Right forelimb (tissue), 1 donor: ENCODE data around the gene DIP2C.
"Not testable (repeated sequence)": the region's sequence is repeated elsewhere in the genome, so short reads cannot be mapped to it uniquely, and the experiment has no call there.

Experiments
- DNase-seq: peaks from one replicate; pipeline ENCODE4 v3.0.0-alpha.2; 2018

Gene DIP2C

GRCh38 chr10:547591-548081 is 141.8 kb downstream of the DIP2C start:
- DNase-seq: no peak

DNA sequence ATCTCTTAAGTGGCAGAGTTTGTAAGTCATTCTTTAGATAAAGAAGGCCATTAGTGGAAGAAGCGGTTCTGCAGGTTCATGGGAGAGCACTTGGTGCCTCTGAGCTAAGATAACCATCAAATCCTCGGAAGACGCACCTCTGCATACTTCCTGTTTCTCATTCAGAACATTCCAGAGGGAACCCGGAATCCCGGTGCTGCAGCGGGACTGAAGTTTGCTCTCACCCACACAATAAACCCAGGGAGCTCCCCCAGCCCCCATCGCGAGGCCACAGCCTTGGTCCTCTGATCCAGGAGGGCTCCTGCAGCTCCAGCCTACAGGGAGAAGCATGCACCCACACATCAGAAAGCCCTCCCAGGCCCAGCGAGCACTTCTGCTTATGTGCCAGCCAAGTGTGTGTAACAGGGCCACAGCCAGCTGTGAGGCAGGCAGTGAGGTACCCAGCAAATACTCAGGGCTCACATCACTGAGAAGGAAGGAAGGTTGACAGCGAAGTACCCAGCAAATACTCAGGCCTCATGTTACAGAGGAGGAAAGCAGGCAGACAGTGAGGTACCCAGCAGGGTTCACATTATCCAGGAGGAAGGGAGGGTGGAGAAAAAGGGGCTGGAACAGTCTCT is 142.4 kb downstream of the DIP2C start:
- DNase-seq: no peak

GRCh38 chr10:546451-546850 is 143.0 kb downstream of the DIP2C start:
- DNase-seq: no peak

DNA sequence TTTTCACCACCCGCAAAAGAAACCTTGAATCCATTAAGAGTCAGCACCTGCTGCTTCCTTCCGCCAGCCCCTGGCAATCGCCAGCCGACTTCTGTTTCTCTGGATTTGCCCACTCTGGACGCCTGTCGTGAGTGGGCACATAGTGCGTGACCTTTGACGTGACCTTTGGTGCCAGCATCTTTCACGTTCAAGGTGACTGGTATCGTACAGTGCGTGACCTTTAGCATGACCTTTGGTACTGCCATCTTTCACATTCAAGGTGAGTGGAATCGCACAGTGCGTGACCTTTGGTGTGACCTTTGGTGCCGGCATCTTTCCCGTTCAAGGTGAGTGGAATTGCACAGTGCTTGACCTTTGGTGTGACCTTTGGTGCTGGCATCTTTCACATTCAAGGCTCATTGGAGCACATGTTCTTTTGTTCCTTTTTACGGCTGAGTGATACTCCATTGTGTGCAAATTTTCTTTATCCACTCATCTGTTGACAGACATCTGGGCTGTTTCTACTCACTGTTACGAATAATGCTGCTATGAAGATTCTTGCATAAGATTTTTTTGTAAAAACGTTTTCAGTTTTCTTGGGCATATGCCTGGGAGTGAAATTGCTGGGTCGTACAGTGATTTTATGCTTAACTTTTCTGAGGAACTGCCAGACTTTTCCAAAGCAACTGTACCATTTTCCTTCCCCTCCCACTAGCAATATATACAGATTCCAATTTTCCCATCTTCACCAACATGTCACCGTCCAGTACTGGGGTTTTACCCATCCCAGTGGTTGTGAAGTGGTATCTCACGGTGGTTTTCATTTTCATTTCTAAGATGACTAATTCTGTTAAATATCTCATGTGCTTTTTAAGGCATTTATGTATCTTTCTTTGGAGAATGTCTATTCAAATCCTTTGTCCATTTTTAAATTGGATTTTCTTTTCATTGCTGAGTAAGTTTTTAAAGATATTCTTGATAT is 145.3 kb downstream of the DIP2C start:
- no peak for DNase-seq

GRCh38 chr10:543131-543530 is 146.3 kb downstream of the DIP2C start:
- no peak for DNase-seq

- no peak for DNase-seq
Measured at GRCh38 chr10:541750-542371, 147.6 kb downstream of the DIP2C start.

GRCh38 chr10:541041-541440 is 148.4 kb downstream of the DIP2C start:
- DNase-seq: no peak

DNA sequence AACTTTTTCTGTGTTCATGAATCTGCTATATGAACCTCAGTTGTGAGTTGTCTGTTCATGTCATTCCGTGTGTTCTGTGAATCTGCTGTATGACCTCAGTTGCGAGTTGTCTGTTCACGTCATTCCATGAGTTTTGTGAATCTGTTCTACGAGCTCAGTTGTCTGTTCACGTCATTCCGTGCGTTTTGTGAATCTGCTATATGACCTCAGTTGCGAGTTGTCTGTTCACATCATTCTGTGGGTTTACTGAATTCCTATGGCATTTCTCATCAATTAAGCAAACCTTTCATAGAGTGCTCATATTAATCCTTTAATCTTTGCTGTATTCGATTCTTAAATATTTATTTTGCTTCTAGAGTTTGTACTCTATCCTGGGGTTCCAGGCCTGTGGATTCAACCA is 150.6 kb downstream of the DIP2C start:
- no peak for DNase-seq

- DNase-seq: no peak
Measured at GRCh38 chr10:536935-537334, 152.5 kb downstream of the DIP2C start.

DNA sequence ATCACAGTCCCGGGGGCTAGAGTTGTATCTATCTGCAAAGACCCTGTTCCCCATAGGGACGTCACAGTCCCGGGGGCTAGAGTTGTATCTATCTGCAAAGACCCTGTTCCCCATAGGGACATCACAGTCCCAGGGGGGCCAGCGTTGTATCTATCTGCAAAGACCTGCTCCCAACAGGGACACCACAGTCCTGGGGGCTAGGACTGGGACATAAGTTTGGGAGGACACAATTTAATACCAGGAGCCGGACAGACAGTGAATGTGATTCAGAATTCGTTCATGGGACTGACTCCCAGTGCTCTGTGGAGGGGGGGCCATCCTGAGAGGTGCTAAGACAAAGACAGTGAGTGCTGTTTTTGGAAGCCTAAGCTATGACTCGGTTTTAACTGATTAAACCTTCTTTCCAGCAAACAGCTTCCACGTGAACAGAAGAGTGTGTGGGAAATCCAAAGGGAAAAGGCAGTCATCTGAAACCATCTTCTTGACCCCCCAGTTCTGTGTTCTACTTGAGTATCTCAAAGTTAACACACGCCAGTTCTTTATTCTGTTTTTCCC is 153.0 kb downstream of the DIP2C start:
- DNase-seq: no peak

- DNase-seq: no peak
Measured at GRCh38 chr10:535952-536351, 153.5 kb downstream of the DIP2C start.

DNA sequence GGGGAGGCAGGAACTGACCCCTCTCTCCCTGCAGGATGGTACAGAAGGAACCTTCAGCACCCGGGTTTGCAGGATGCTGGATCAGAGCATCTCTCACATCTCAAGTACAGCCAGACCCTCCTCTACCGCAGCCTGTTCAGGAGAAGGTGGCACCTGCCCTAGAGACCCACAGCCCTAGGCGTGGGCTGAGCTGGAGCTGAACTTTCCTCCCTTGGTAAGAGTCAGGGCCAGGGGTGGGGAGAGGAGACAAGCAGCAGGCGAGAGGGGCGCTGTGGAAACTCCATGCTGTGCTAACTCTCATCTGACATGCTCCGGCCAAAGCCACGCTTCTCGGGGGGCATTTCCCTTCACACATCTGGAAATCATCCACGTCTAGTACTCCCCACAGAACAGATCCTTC is 154.4 kb downstream of the DIP2C start:
- no peak for DNase-seq

DNA sequence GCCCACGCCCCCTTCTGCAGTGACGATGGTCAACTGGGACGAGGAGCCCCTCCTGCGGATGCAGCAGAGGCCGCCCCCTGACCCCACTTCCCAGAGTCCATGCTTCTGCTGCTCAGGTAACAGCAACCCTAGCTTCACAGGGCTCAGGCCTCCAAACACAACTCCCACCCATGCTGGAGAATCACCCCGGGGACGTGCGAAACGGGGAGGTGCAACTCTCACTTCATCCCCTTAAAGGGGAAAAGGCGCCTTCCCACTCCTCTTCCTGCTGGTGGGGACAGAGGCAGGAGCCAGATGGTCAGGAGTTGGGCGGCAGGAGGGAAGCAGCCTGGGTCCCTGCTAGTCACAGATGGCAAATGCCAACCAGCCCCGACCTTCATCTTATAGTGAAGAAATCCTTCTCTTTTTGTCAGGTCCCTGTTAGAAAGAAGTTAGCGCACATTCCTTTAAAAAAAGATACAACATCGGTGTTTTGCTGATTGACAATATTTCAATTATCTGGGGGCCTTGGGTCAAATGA is 155.4 kb downstream of the DIP2C start:
- DNase-seq: no peak

GRCh38 chr10:533611-534010 is 155.9 kb downstream of the DIP2C start:
- no peak for DNase-seq

DNA sequence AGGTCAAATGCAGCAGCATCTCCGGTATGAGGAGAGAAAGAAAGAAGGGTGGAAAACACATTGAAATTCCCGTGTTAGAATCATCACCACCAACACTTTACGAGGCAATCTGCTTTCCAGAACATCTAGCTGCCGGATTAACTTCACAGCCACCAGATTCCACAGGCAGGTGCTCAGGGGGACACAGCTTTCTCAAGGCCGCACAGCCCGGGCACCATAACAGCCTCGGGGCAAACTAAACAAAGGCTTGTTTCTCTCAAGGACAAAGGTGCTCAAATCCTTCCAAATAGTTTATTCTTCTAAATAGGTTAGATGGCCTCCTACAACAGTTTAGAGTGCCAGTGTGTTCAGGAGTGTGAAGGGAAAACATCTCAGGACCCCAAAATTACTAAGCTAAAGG is 156.3 kb downstream of the DIP2C start:
- DNase-seq: no peak

GRCh38 chr10:532331-532730 is 157.1 kb downstream of the DIP2C start:
- DNase-seq: not testable (repeated sequence)

GRCh38 chr10:531541-531940 is 157.9 kb downstream of the DIP2C start:
- no peak for DNase-seq

DNA sequence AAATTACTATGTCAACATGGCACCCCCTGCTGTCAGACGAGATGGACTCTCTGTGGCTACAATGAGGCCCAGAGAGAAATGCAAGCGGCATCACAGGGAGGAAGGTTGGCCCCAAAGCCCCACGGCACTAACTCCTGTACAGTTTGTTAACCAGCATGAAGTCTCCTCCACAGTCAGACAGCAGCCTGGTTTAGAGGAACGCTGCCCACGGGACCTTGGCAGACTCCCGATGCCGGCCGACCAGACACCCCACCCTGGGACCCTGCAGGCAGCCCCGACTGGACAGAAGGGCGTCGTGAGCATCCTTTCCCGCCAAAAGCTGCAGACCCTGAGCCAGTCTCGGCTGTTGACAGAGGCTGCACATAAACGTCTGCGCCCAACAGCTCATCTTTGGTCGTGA is 158.8 kb downstream of the DIP2C start:
- no peak for DNase-seq

- no peak for DNase-seq
Measured at GRCh38 chr10:529468-530230, 159.8 kb downstream of the DIP2C start.

DNA sequence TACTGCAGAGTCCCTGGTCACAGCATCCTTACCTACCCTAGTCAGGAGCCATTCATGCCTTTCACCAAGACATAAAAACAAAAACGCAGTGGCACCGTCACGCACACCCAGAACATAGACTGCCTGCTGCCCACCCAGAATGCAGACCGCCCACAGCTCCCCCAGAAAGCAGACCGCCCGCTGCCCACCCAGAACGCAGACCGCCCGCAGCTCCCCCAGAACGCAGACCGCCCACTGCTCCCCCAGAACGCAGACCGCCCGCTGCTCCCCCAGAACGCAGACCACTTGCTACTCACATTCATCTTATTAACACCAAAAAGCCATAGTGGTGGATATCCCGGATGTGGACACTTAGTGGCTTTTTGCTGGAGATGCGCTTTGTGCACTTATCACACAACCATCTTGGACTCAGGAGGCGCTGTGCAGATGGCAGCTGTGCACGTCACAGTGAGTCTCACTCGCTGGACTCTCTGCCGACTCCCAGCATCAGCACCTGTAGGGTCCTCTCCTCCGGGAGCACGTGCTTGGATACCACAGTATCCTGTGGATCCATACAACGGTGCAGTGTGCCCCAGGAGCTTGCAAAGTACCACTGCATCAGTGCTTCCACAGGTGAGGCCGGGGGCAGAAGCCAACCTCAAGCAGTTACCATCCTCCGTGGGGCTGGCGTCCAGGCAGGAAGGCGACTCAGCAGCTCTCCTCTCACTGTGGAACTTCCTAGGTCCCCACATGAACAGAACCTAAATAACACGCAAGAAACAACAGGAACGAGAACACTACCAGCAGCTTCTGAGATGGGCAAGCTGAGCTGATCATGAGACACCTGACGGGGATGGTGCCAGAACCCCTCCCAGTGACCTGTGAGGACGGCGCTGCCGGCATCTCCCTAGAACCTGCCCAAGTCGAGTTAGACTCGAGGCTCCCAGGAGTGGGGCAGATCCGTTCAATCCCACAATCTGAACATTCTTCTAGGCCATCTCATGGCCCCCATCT is 161.0 kb downstream of the DIP2C start:
- DNase-seq: no peak

- DNase-seq: no peak
Measured at GRCh38 chr10:527416-527815, 162.1 kb downstream of the DIP2C start.
